HEK293 (cell line): ENCODE results near the gene SEMA4B.
A peak's percentile ranks its signal among the peaks of the same experiment; 100 is the strongest.

Experiments
- AEBP2 ChIP-seq: fragments of 450-650 bp; formaldehyde crosslinking; IDR thresholded peaks from 2 replicates; pipeline ENCODE4 v1.5.1; 2016; ENCODE audit warnings: missing biosample characterization, missing genetic modification characterization, borderline replicate concordance
- ATF2 ChIP-seq: fragments of 450-650 bp; formaldehyde crosslinking; IDR thresholded peaks from 2 replicates; pipeline ENCODE4 v1.5.1; 2016; ENCODE audit warnings: missing biosample characterization, missing genetic modification characterization, low read depth
- BCL6B ChIP-seq: fragments of 450-650 bp; formaldehyde crosslinking; IDR thresholded peaks from 2 replicates; pipeline ENCODE4 v1.5.1; 2017; ENCODE audit warnings: missing biosample characterization, missing genetic modification characterization
- EGR2 ChIP-seq: fragments of 450-650 bp; formaldehyde crosslinking; IDR thresholded peaks from 2 replicates; pipeline ENCODE4 v1.5.1; 2016; ENCODE audit warnings: low read depth, missing biosample characterization, missing genetic modification characterization
- FEZF1 ChIP-seq: fragments of 450-650 bp; formaldehyde crosslinking; IDR thresholded peaks from 2 replicates; pipeline ENCODE4 v1.5.1; 2016; ENCODE audit warnings: missing biosample characterization, missing genetic modification characterization
- HOXD13 ChIP-seq: sonication (generic); formaldehyde crosslinking; IDR thresholded peaks from 2 replicates; pipeline ENCODE4 v1.8.0; 2022; ENCODE audit warnings: missing genetic modification reagents, borderline replicate concordance
- INSM2 ChIP-seq: fragments of 450-650 bp; formaldehyde crosslinking; IDR thresholded peaks from 2 replicates; pipeline ENCODE4 v1.5.1; 2016; ENCODE audit warnings: missing biosample characterization, missing genetic modification characterization
- PATZ1 ChIP-seq: fragments of 450-650 bp; formaldehyde crosslinking; IDR thresholded peaks from 2 replicates; pipeline ENCODE4 v1.5.1; 2016; ENCODE audit warnings: missing biosample characterization, missing genetic modification characterization
- SCRT1 ChIP-seq: fragments of 450-650 bp; formaldehyde crosslinking; IDR thresholded peaks from 2 replicates; pipeline ENCODE4 v1.5.1; 2016; ENCODE audit warnings: missing biosample characterization, missing genetic modification characterization, borderline replicate concordance
- SETDB1 ChIP-seq: IDR thresholded peaks from one replicate; pipeline ENCODE4 v1.6.1; 2017; ENCODE audit warnings: mild to moderate bottlenecking, low read length, moderate library complexity, mixed read lengths; ENCODE audit not compliant: insufficient read length
- ZBTB49 ChIP-seq: fragments of 450-650 bp; formaldehyde crosslinking; IDR thresholded peaks from 2 replicates; pipeline ENCODE4 v1.5.1; 2016; ENCODE audit warnings: missing biosample characterization, missing genetic modification characterization, low read depth
- ZNF10 ChIP-seq: fragments of 450-650 bp; formaldehyde crosslinking; IDR thresholded peaks from 2 replicates; pipeline ENCODE4 v1.5.1; 2017; ENCODE audit warnings: missing biosample characterization, missing genetic modification characterization
- ZNF23 ChIP-seq: fragments of 450-650 bp; formaldehyde crosslinking; IDR thresholded peaks from 2 replicates; pipeline ENCODE4 v1.5.1; 2016; ENCODE audit warnings: missing biosample characterization, missing genetic modification characterization, borderline replicate concordance
- ZNF311 ChIP-seq: fragments of 450-650 bp; formaldehyde crosslinking; IDR thresholded peaks from 2 replicates; pipeline ENCODE4 v1.5.1; 2017; ENCODE audit warnings: missing biosample characterization, missing genetic modification characterization, borderline replicate concordance
- ZNF350 ChIP-seq: fragments of 450-650 bp; formaldehyde crosslinking; IDR thresholded peaks from 2 replicates; pipeline ENCODE4 v1.5.0; 2017; ENCODE audit warnings: missing biosample characterization, mild to moderate bottlenecking, missing genetic modification characterization
- ZNF423 ChIP-seq: fragments of 450-650 bp; formaldehyde crosslinking; IDR thresholded peaks from 2 replicates; pipeline ENCODE4 v1.5.1; 2016; ENCODE audit warnings: missing biosample characterization, missing genetic modification characterization
- ZNF449 ChIP-seq: fragments of 450-650 bp; formaldehyde crosslinking; IDR thresholded peaks from 2 replicates; pipeline ENCODE4 v1.5.1; 2017; ENCODE audit warnings: missing biosample characterization, mild to moderate bottlenecking, missing genetic modification characterization, moderate library complexity
- ZNF555 ChIP-seq: fragments of 450-650 bp; formaldehyde crosslinking; conservative IDR thresholded peaks from 2 replicates; pipeline ENCODE4 v1.5.1; 2017; ENCODE audit warnings: missing biosample characterization, mild to moderate bottlenecking, missing genetic modification characterization, inconsistent platforms
- ZNF558 ChIP-seq: fragments of 450-650 bp; formaldehyde crosslinking; IDR thresholded peaks from 2 replicates; pipeline ENCODE4 v1.5.1; 2016; ENCODE audit warnings: missing biosample characterization, missing genetic modification characterization
- ZNF654 ChIP-seq: fragments of 450-650 bp; formaldehyde crosslinking; IDR thresholded peaks from 2 replicates; pipeline ENCODE4 v1.5.1; 2016; ENCODE audit warnings: low read depth, missing biosample characterization, missing genetic modification characterization
- ZNF830 ChIP-seq: fragments of 450-650 bp; IDR thresholded peaks from 2 replicates; pipeline ENCODE4 v1.5.0; 2018; ENCODE audit warnings: missing biosample characterization, missing genetic modification characterization, low read depth, mild to moderate bottlenecking, moderate library complexity
- ZSCAN23 ChIP-seq: fragments of 450-650 bp; formaldehyde crosslinking; IDR thresholded peaks from 2 replicates; pipeline ENCODE4 v1.5.1; 2016; ENCODE audit warnings: missing biosample characterization, missing genetic modification characterization
- ZSCAN30 ChIP-seq: fragments of 450-650 bp; IDR thresholded peaks from 2 replicates; pipeline ENCODE4 v1.5.1; 2018; ENCODE audit warnings: missing biosample characterization, mild to moderate bottlenecking, missing genetic modification characterization, moderate library complexity
- ZSCAN4 ChIP-seq: fragments of 450-650 bp; formaldehyde crosslinking; IDR thresholded peaks from 2 replicates; pipeline ENCODE4 v1.5.1; 2017; ENCODE audit warnings: missing biosample characterization, missing genetic modification characterization

SEMA4B gene

GRCh38 chr15:90191794-90192509 lies 9.2 kb upstream of the SEMA4B start (continued):
- TF ChIP-seq BCL6B (tag by site-specific recombination), result no peak
- TF ChIP-seq ZBTB49, result no peak
- TF ChIP-seq ZNF558 (tag by site-specific recombination), result no peak
- no peak for TF ChIP-seq HOXD13 (CRISPR knock-in tag)
- no peak for TF ChIP-seq ATF2 (tag by site-specific recombination)
- no peak for TF ChIP-seq ZNF10 (tag by site-specific recombination)
- TF ChIP-seq EGR2 (tag by site-specific recombination), result 0 out of 2 replicates have a peak, but pooled peaks have one; percentile 32
- TF ChIP-seq ZNF654 (tag by site-specific recombination), result no peak
- TF ChIP-seq ZSCAN4 (tag by site-specific recombination), result no peak
- TF ChIP-seq PATZ1 (tag by site-specific recombination), result peak; percentile 63
- TF ChIP-seq ZNF449 (tag by site-specific recombination), result no peak
- no peak for TF ChIP-seq SETDB1
- TF ChIP-seq ZNF23, result no peak
- TF ChIP-seq ZNF350 (tag by site-specific recombination), result no peak
- no peak for TF ChIP-seq ZNF311 (tag by site-specific recombination)
- TF ChIP-seq ZNF830, result no peak
- no peak for TF ChIP-seq ZNF555 (tag by site-specific recombination)
- TF ChIP-seq INSM2, result no peak
- no peak for TF ChIP-seq ZSCAN30
- no peak for TF ChIP-seq ZSCAN23 (tag by site-specific recombination)
- TF ChIP-seq ZNF423 (tag by site-specific recombination), result peak; percentile 60; the same call in 1 of the 2 replicates
- no peak for TF ChIP-seq FEZF1 (tag by site-specific recombination)
- no peak for TF ChIP-seq SCRT1 (tag by site-specific recombination)
- TF ChIP-seq AEBP2 (tag by site-specific recombination), result no peak
